AG10803 (cell line): ENCODE results near the gene IGF2BP2.
"Not testable (repeated sequence)": the region's sequence is repeated elsewhere in the genome, so short reads cannot be mapped to it uniquely, and the experiment has no call there.

Experiments used
- DNase-seq: peaks from one replicate; pipeline ENCODE4 v3.0.0; 2010; ENCODE audit warnings: low read depth
- H3K4me3 ChIP-seq: 2 replicates; pipeline ENCODE4 v1.5.1; 2011; ENCODE audit warnings: mild to moderate bottlenecking, low read length, control low read depth
- CTCF ChIP-seq: conservative IDR thresholded peaks from 2 replicates; pipeline ENCODE4 v1.5.1; 2011; ENCODE audit warnings: mild to moderate bottlenecking, low read length, control low read depth, inconsistent platforms

Gene IGF2BP2

GRCh38 chr3:185842241-185842640 lies 17.4 kb upstream of the IGF2BP2 start:
- no peak for TF ChIP-seq CTCF
- DNase-seq: no peak
- no peak overlapping the region for H3K4me3 ChIP-seq

DNA sequence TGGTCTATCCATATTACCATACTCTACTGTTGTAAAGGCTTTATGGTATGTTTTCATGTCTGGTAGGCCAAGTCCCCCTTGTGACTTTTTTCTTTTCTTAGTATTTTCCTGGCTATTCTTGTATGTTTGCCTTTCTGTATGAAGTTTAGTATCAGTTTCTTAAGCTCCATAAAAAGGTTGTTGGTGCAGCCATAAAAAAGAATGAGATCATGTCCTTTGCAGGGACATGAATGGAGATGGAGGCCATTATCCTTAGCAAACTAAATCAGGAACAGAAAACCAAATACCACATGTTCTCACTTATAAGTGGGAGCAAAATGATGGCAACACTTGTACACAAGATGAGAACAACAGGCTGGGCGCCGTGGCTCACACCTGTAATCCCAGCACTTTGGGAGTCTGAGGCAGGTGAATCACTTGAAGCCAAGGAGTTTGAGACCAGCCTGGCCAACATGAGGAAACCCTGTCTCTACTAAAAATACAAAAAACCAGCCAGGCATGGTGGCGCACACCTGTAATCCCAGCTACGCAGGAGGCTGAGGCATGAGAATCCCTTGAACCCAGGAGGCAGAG lies 13.7 kb upstream of the IGF2BP2 start:
- DNase-seq, H3K4me3 ChIP-seq: not testable (repeated sequence)

GRCh38 chr3:185837414-185837813 lies 12.6 kb upstream of the IGF2BP2 start:
- no peak overlapping the region for H3K4me3 ChIP-seq
- DNase-seq: peak; percentile 44
- no peak for TF ChIP-seq CTCF

- DNase-seq: no peak
- TF ChIP-seq CTCF: no peak
- H3K4me3 ChIP-seq: no peak overlapping the region
Observed at GRCh38 chr3:185831990-185832389, 7.1 kb upstream of the IGF2BP2 start.

DNA sequence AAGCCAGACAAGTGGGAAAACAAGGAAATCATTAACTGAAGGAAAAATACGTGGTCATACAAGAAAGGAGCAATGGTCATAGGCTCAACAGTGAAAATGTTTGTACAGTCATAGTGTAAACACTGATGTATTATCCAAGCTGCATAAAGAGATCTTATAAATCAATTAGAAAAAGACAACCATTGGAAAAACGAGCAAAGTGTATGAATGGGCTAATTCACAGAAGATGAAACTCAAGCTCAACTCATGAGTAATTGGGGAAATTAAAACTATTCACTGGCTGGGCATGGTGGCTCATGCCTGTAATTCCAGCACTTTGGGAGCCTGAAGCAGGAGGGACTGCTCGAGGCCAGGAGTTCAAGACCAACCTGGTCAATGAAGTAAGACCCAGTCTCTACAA lies 6.4 kb upstream of the IGF2BP2 start:
- DNase-seq: no peak
- no peak for TF ChIP-seq CTCF
- no peak overlapping the region for H3K4me3 ChIP-seq

DNA sequence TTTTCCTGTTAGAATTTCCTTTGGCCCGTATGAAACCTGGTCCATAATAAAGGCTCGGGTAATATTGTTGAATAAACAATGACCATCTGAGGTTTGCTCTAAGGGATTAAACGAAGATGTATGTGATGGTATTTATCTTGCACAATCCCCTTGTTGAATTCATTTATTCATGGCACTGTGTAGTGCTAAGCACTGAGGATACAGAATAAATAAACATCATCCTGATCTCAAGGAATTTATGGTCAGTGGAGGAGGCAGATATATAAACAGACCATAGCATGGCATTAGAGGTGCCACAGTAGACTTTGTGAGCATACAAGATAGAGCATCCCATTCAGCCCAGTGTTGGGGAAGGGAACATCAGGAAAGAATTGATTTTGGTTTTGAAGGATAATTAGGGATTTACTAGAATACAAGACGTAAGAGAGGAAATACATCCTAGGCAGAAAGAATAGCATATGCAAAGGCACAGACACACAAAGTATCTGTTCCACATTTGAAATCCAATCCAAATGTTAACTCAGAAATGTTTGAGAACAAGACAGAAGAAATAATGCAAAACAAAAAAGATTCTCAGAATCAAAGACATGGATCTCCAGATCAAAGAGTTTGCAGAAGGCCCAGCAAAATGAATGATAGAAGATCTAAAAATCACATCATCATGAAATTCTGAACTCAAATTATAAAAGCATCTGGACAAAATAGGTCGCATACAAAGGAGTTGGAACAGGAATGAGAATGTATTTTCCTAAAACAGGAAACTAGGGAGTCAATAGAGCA lies 5.4 kb upstream of the IGF2BP2 start:
- TF ChIP-seq CTCF: no peak
- no peak for DNase-seq
- no peak overlapping the region for H3K4me3 ChIP-seq

- no peak for DNase-seq
- TF ChIP-seq CTCF: no peak
Observed at GRCh38 chr3:185828755-185829154, 3.9 kb upstream of the IGF2BP2 start.

More at GRCh38 chr3:185828755-185829154, 3.9 kb upstream of the IGF2BP2 start:
- no peak overlapping the region for H3K4me3 ChIP-seq
